ENCODE measurements around the gene CRELD1. TPM values are rescaled to one million over a fixed set of nuclear protein-coding genes. Genes with fewer than 3 reads are reported as not detected.
A peak's percentile ranks its signal among the peaks of the same experiment; 100 is the strongest.
"Not testable (repeated sequence)": the region's sequence is repeated elsewhere in the genome, so short reads cannot be mapped to it uniquely, and the experiment has no call there.

The CRELD1 gene, protein sequence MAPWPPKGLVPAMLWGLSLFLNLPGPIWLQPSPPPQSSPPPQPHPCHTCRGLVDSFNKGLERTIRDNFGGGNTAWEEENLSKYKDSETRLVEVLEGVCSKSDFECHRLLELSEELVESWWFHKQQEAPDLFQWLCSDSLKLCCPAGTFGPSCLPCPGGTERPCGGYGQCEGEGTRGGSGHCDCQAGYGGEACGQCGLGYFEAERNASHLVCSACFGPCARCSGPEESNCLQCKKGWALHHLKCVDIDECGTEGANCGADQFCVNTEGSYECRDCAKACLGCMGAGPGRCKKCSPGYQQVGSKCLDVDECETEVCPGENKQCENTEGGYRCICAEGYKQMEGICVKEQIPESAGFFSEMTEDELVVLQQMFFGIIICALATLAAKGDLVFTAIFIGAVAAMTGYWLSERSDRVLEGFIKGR
- polyA plus RNA-seq (ENCODE audit: insufficient read length): 40.3 TPM

DNA sequence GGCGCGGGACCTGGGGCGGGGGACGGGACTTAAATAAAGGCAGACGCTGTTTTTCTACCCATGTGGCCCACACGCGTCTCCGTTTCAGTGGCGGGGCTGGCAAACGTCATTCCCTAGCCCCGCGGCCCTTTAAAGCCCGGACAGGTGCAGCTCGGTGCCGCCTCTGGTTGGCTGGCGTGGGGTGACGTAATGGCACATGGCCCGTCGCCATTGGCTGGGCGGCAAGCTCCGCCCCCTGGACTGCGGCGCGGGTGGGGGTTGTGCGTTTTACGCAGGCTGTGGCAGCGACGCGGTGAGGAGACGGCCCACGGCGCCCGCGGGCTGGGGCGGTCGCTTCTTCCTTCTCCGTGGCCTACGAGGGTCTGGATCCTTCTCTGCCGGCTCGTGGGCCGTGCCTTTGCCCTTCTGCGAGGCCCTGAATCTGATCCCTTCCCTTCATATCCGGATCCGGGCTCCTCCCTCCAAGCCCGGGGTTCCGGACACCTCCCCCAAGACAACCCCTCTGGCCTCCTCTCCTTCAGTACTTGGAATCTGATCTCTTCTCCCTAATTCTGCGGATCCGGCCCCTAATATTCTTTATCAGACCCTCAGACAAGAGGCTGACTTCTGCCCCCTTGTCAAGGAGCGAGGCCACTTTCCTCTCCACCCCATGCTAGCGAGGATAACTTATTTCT is at the start of gene CRELD1:
CRELD1 (plus strand) TSS at position 274 of the 674 bp plus-strand sequence. CDS start 605 bp downstream, outside the sequence.
- peak; percentile 96 for DNase-seq

DNA sequence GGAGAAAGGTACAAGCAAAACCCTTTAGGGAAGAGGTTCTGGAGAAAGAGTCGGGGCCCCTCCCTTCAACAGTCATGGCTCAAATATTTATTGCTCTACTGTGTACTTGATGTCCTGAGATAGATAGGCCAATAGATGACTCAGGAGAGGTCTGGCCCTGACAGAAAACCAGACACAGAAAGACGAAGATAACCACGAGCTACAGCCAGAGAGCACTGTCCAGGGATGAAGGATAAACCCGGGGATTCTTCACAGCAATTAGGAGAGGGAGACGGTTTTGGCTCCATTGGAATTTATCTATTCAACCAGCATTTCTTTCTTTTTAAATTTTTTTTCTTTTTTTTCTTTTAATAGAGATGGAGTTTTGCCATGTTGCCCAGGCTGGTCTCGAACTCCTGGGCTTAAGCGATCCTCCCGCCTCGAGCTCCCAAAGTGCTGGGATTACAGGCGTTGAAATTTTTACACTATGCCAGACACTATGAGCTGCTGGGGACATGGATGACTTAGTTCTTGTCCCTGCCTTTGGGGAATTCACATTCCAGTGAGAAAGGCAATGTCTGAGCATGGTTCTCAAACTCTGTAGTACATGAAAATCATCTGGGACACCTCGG is 49.0 kb upstream of the CRELD1 start:
- no peak for DNase-seq

DNA sequence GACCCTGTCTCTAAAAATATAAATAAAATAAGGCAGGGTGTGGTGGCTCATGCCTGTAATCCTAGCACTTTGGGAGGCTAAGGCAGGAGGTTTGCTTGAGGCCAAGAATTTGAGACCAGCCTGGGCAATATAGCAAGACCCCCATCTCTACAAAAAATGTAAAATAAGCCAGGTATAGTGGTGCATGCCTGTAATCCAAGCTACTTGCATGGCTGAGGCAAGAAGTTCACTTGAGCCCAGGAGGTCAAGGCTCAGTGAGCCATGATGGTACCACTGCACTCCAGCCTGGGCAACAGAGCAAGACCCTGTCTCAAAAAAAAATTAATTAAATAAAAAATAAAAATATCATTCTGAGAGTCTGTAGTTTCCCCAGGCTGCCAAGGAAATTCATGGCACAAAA is 47.3 kb upstream of the CRELD1 start:
- no peak for DNase-seq

DNA sequence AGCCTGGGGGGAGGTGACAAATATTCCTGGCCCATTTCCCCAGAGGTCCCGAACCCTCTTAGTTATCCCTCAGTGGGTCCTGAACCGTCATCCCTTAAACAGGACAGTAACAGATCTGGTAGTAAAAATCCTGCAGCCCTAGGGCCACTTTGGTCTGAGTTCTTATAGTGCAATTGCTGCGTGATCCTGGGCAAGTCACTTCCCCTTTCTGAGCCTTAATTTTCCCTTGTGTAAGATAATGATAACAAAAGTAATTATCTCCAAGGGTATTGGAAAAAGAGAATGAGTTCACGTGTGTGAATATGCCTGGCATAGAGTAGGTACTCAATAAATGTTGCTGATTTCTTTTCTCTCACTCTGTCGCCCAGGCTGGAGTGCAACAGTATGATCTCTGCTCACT is 46.2 kb upstream of the CRELD1 start:
- no peak for DNase-seq

DNA sequence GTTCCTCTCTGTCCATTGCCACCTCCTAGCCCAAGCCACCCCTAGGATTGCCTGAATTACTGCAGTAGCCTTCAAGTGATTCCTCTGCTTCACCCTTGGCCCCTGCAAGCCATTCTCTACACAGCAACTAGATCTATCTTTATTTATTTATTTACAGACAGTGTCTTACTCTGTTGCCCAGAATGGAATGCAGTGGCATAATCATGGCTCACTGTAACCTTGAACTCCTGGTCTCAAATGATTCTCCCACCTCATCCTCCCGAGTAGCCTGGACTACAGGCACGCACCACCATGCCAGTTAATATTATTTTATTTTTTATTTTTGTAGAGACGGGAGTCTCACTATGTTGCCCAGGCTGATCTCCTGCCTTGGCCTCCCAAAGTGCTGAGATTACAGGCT is 45.1 kb upstream of the CRELD1 start:
- no peak for DNase-seq

DNA sequence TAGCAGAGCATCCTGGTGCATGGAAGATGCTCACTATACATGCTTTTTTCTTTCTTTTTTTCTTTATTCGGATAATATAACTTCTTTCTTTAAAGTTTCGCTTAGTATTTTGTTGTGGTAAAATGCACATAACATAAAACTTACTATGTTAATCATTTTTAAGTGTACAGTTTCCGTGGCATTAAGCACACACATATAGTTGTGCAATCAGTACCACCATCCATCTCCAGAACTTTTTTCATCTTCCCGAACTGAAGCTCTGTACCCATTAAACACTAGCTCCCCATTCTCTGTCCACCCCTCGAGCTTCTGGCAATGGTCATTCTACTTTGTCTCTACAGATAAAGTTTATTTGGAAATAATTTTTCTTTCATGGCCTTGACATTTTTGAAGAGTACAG is 44.2 kb upstream of the CRELD1 start:
- no peak for DNase-seq

DNA sequence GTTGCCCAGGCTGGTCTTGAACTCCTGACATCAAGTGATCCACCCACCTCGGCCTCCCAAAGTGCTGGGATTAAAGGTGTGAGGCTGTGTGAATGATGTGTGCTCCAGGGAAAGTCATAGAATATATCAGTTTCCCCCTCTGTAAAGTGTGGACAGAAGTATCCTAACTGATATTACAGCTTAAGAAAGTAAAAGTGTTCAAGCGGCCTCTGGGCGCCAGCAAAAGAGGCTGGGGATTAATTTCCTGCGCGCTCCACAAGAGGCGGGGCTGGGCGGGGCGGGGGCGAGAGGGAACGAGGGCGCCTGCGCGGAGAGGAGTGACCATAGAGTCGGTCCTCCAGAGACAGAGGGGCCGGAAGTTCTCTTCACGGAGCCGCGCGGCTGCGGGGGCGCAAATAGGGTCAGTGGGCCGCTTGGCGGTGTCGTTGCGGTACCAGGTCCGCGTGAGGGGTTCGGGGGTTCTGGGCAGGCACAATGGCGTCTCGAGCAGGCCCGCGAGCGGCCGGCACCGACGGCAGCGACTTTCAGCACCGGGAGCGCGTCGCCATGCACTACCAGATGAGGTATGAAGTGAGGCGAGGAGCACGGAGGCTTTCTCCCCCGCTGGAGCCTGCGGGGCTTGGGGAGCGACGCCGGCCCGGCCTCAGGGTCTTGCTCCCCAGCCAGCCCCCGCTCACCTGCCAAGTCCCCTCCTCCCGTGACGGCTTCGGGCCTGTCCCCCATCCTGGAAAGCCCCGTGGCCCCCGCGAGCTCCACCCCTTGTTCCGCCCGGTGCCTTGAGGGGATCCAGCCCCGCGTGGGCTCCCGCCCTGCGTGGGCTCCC is 43.2 kb upstream of the CRELD1 start, which contains the start of gene JAGN1:
JAGN1 (plus strand) TSS at position 362 of the 823 bp plus-strand sequence; CDS start at position 475, 113 bp downstream.
- DNase-seq: peak; percentile 89

DNA sequence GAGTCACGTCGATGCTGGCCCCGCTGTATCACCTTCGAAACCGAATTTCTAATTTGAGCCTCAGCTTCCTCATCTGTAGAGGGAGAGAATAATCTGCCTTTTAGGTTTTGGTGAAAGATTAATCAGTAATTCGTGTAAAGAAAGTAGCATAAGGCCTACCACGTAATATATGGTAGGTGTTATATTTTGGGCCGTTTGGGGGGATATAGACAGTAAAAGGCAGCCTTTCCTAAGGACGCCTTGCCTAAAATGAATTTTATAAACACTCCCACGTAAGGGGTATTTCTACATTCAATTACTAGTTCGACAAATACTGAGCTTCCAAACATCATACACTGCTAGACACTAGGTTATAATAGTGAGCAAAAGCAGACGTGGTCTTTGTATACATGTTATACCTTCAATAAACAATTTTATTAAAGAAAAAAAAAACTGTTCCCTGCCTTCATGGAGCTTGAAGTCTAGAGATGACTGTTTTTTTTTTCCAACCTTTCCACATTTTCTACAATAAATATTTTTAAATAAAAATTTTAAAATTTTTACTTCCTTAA is 42.5 kb upstream of the CRELD1 start:
- no peak for DNase-seq

DNA sequence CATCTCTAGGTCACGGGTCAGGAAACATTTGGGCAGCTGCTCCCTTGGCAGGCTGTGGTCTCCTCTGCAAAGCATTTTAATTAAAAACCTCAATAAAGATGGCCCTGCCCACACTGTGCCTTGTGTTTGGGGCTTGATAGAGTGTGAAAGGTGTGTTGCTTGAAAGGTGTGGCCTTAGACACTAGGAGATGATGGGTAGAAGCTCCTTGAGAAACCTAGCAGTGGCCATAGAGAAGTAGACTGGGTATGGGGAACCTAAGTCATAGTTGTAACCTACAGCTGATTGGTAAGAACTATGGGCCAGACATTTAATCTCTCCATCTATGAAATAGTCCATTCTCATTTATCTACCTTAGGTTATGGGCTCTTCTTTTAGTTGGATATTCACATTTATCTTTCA is 39.9 kb upstream of the CRELD1 start:
- no peak for DNase-seq

DNA sequence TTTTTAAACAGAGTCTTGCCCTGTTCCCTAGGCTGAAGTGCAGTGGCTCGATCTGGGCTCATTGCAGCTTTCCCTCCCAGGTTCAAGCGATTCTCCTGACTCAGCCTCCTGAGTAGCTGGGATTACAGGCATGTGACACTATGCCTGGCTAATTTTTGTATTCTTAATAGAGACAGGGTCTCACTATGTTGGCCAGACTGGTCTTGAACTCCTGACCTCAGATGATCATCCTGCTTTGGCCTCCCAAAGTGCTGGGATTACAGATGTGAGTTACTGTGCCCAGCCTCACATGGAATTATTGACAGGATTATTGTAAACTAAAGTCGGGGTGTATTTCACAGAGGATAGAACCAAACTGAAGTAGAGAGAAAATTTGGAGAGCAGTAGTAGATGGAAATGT is 37.9 kb upstream of the CRELD1 start:
- not testable (repeated sequence) for DNase-seq

DNA sequence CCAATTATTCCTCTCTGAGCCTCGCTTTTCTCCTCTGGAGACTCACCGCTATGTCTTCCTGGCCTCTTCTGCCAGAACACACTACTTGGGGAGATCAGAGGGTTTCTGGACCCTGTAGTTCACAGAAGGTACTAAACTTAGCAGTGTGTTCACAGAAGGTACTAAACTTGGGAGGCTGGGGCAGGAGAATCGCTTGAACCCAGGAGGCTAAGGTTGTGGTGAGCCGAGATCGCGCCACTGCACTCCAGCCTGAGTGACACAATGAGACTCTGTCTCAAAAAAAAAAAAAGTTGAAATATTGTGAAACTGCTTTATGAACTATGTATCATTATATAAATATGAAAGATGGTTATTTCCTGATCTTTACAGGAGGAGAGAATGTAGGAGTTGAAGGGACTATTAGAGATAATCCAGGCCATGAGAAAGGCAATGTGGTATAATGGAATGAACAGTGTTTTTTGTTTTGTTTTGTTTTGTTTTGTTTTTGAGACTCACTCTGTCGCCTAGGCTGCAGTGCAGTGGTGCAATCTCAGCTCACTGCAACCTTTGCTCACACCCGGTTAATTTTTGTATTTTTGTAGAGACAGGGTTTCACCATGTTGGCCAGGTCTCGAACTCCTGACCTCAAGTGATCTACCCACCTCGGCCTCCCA is 36.8 kb upstream of the CRELD1 start:
- not testable (repeated sequence) for DNase-seq

DNA sequence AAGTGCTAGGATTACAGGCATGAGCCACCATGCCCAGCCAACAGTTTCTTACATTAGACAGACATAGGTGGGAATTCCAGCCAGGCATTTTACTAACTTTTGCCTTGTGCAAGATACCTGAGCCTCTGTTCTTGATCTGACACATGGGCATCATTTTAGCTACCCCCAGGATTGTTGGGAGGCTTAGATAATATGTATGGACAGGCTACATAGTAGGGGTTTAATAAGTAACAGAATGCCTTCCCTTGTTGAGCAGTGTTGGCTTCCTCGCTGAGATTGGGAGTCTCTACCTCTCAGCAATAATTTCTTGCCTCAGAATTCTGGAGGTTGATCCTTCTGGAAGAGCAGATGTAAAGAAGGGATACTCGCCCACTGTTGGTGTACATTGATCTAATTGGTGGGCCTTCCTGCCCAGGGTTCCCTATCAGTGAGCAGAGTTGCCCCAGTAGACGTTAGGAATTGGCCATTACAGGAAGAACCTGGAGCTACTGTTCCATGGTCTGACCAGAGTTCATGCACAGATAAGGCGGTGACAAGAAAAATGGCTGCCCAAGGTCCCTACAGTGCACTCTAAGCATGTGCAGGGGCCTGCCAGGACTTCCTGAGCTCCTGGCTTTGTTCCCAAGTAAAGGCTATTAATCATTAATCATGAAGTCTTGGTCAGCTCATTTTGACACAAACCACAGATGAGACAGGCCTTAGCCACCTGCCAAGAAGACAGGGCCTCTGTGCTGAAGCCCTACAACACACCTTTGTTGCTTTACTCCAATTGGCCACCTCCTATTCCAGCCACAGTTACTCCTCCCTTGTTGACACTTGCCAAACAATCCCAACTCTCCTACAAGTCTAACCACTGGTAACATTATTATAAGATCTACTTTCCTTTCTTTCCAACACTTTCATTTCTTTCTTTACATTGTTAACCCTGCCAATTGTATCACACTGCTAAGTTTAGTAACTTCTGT is 35.9 kb upstream of the CRELD1 start:
- no peak for DNase-seq

DNA sequence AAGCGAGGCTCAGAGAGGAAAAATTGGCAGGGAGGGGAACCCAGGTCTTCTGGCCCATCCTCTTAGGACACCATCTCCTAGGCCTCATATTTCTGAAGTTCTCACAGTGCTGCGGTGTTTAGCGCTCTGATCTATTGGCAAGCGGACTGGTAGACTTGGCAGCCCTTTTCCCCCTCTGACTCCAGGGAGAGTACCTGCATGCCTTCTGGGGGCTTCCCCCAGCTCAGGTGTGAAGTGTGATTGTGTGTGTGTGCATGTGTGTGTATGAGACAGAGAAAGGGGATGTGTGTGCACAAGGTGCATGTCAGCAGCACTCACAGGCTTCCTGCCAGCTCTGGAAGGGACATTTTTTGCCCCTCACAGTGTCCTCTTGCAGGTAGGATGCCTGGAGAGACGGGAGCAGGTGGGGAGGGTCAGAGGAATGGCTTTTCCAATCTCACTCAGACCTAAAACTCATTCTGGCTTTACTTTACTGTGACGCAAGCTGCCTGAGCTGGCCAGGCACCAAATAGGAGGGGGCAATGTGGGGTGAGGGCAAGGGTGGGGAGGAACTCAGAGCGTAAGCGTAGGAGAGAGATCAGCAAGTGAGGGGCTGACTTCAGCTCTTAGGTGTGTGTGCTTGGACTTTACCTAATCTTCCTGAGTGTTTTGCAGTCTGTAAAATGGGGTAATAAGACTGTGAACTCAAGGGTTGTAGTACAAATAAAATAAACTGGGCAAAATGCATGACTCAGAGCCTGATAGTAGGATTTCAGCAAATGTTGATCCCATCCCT is 35.0 kb upstream of the CRELD1 start:
- DNase-seq: no peak

DNA sequence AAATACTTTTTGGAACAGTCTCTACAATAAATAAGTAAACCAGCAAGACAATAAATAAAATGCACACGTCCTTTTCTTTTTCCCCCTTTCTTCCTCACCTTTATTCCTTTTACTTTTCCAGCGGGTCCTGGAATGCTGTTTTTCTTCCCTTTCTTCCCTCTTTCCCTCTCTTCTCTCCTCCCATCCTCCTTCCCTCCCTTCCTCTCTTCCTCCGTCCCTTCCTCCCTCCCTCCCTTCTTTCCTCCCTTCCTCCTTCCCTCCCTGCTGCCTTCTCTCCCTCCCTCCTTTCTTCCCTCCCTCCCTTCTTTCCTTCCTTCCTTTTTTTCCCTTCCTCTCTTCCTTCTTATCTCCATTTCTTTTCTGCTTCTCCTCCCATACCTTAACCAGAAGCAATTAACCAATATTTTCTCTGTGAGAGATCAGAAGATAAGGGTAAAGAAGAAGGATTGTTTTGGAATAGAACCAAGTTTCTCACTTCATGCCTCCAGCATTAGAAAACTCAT is 34.3 kb upstream of the CRELD1 start:
- no peak for DNase-seq

DNA sequence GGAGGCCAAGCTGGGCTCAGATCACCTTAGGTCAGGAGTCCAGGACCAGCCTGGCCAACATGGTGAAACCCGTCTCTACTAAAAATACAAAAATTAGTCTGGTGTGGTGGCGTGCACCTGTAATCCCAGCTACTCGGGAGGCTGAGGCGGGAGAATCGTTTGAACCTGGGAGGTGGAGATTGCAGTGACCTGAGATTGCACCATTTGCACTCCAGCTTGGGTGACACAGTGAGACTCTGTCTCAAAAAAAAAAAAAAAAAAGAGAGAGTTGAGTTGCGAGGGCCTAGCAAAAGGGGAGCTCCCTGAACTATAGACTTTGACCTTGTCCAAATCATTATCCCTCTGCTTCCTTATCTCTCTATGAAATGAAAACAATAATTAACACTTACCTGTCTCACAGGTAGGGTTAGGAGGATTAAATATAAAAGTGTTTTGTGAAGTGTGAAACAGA is 32.6 kb upstream of the CRELD1 start:
- not testable (repeated sequence) for DNase-seq

DNA sequence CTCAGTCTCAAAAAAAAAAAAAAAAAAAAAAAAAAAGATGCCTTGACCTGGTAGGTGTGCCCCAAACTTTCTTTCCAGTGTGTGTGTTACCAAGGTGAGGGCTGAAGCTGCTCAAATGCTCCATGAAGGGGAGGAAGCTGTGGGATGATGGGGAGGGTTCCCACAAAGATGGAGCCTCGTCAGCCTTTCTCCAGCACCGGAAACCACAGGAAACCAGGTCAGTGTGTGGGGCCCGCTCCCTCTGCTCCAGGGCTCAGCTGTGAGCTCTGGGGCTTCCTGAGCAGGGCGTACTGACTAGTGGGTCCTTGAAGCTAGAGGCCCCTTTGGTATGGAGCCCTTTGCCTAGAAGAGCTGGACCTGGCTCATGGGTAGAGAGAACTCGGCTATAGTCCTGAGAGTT is 31.7 kb upstream of the CRELD1 start:
- DNase-seq: no peak

DNA sequence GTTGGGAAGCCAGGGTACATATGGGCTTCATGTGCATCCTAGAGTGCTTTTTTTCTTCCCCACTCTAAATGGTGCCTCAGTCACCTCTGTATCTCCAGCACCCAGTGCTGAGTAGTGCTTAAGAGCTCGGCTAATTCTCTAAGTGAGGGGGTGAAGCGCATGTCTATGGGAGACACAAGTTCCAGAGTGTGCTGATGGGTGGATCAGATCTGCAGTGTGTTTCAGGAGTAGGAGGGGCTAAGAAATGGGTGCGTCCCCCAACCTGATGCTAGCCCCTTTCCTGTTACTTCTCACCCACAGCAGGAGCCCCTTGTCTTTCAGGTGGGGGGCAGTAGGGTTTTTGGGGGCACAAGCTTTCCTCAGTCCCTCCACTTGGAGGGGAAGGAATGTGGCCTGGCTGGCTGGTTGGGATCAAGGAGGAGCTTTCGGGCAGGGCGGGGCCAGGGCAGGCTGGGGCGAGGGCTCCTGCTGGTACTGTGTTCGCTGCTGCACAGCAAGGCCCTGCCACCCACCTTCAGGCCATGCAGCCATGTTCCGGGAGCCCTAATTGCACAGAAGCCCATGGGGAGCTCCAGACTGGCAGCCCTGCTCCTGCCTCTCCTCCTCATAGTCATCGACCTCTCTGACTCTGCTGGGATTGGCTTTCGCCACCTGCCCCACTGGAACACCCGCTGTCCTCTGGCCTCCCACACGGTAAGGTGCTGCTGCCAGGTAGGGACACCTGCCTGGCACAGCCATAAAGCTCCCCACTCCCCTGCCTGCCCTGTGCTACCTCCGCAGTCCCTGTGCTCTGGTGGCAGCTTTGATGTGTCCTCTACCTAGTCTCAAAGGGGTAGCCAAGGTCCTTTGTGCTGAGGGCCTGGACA is 31.0 kb upstream of the CRELD1 start, which contains the start of gene IL17RE:
IL17RE (plus strand) TSS at position 477 of the 866 bp plus-strand sequence; CDS start at position 562, 85 bp downstream.
- no peak for DNase-seq

DNA sequence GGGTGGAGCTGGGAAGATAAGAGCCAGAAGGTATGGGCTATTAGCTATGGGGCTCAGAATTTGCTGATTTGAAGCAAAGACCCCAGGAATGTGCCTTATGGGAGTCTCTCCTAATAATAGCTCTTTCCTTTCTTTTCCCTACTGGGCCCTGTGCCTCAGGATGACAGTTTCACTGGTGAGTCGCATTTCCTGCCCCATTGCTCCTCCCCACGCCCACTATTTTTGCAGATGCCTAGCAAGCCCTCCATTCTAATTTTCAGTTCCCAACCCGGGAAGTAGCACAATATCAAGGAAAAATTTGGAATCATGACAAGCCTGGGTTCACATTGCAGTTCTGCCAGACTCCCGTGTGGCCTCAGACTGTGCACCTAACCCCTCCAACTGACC is 30.4 kb upstream of the CRELD1 start:
- DNase-seq: no peak

All from hindlimb muscle (tissue), 1 donor.